HepG2 (cell line): ENCODE results near the gene TIMM13. TPM values are rescaled to one million over a fixed set of nuclear protein-coding genes. Genes with fewer than 3 reads are reported as not detected.

Source experiments
- GMEB2 ChIP-seq: IDR thresholded peaks from 2 replicates; pipeline ENCODE4 v1.6.1; 2016; ENCODE audit warnings: missing biosample characterization, missing genetic modification reagents, low read depth
- HNF4A ChIP-seq: sonication (generic); formaldehyde crosslinking; IDR thresholded peaks from 2 replicates; pipeline ENCODE4 v1.4.0; 2020; ENCODE audit warnings: missing genetic modification reagents
- HOXA5 ChIP-seq: sonication (generic); formaldehyde crosslinking; IDR thresholded peaks from 2 replicates; pipeline ENCODE4 v1.4.0; 2020; ENCODE audit warnings: missing genetic modification reagents
- MAZ ChIP-seq, 2 experiments: sonication (generic) in 1 of 2; formaldehyde crosslinking in 1 of 2; IDR thresholded peaks; 2 replicates each; pipeline versions ENCODE4 v1.5.0 to v1.6.1; 2012 to 2020; ENCODE audit warnings: low read depth in 2 of 2, mild to moderate bottlenecking in 2 of 2, borderline replicate concordance in 1 of 2, improper control_type of control experiment in 1 of 2, low read length in 1 of 2, missing genetic modification reagents in 1 of 2, moderate library complexity in 1 of 2
- MXD4 ChIP-seq: IDR thresholded peaks from 2 replicates; pipeline ENCODE4 v1.6.1; 2016; ENCODE audit warnings: mild to moderate bottlenecking, missing biosample characterization, missing genetic modification reagents
- NR0B2 ChIP-seq: sonication (generic); formaldehyde crosslinking; IDR thresholded peaks from 2 replicates; pipeline ENCODE4 v1.4.0; 2020; ENCODE audit warnings: mild to moderate bottlenecking, missing genetic modification reagents
- PPARG ChIP-seq: conservative IDR thresholded peaks from 2 replicates; pipeline ENCODE4 v1.6.1; 2016; ENCODE audit warnings: missing biosample characterization, missing genetic modification reagents
- RBFOX2 ChIP-seq: fragments of 200-400 bp; formaldehyde crosslinking; IDR thresholded peaks from 2 replicates; pipeline ENCODE4 v1.6.1; 2017; ENCODE audit warnings: low read depth, mild to moderate bottlenecking, low read length
- RERE ChIP-seq: IDR thresholded peaks from 2 replicates; pipeline ENCODE4 v1.6.1; 2016; ENCODE audit warnings: low read depth, missing genetic modification reagents, missing compliant biosample characterization
- SMAD3 ChIP-seq: sonication (generic); formaldehyde crosslinking; IDR thresholded peaks from 2 replicates; pipeline ENCODE4 v1.4.0; 2020; ENCODE audit warnings: missing genetic modification reagents
- THAP11 ChIP-seq: IDR thresholded peaks from 2 replicates; pipeline ENCODE4 v1.6.1; 2016; ENCODE audit warnings: missing biosample characterization, missing genetic modification reagents
- USF2 ChIP-seq, 2 experiments: sonication (generic) in 1 of 2; formaldehyde crosslinking in 1 of 2; IDR thresholded peaks; 2 replicates each; pipeline versions ENCODE4 v1.5.1 to v1.6.1; 2011 to 2020; ENCODE audit warnings: borderline replicate concordance in 1 of 2, low read depth in 1 of 2, low read length in 1 of 2, mild to moderate bottlenecking in 1 of 2, missing genetic modification reagents in 1 of 2, moderate library complexity in 1 of 2
- ZBTB34 ChIP-seq: sonication (generic); formaldehyde crosslinking; IDR thresholded peaks from 2 replicates; pipeline ENCODE4 v1.8.0; 2022; ENCODE audit warnings: mild to moderate bottlenecking, missing genetic modification reagents
- ZBTB7B ChIP-seq: sonication (generic); formaldehyde crosslinking; IDR thresholded peaks from 2 replicates; pipeline ENCODE4 v1.4.0; 2020; ENCODE audit warnings: missing genetic modification reagents
- ZNF589 ChIP-seq: sonication (generic); formaldehyde crosslinking; conservative IDR thresholded peaks from 2 replicates; pipeline ENCODE4 v1.8.0; 2022; ENCODE audit warnings: mild to moderate bottlenecking, moderate library complexity, missing genetic modification reagents
- polyA plus RNA-seq, 8 experiments: library from polyadenylated mRNA; depleted of rRNA in 3 of 8; stranded (reverse) in 7 of 8; unstranded in 1 of 8; fragments of >200 nt; fragmentation: Illumina TruSeq in 4 of 8; extraction: Trizol in 4 of 8; gene quantifications; 2 replicates each; pipeline versions ENCODE4 v1.2.1 to v1.2.3, GENCODE V29; 2011 to 2016; ENCODE audit warnings: low read depth in 4 of 8, missing spikeins in 1 of 8, mixed read lengths in 1 of 8; ENCODE audit not compliant: insufficient read depth in 1 of 8
- total RNA-seq, 5 experiments: library from RNA; depleted of rRNA; stranded (reverse); fragments of >200 nt; fragmentation: Illumina TruSeq; extraction: Trizol; gene quantifications; 2 replicates each; pipeline ENCODE4 v1.2.3, GENCODE V29; 2016; ENCODE audit warnings: low read depth in 1 of 5

Gene TIMM13
- total and polyA plus RNA-seq, 2 of the 13 experiments (the other 11 are each of a cell fraction or from before 2014, with no cell fraction given): 48.4 to 108 TPM

GRCh38 chr19:2426611-2427428, 566 bp downstream of the TIMM13 start (continued):
- TF ChIP-seq RERE (0 out of 2 replicates have a peak, but pooled peaks have one; percentile 13), NR0B2 (no peak; the same call in 1 of the 2 replicates), RBFOX2 (no peak), USF2 (IDR thresholded peaks at IDR 0.05; ENCODE audit: low read depth, low read length) (no peak), USF2 (CRISPR knock-in tag; IDR thresholded peaks at IDR 0.05; ENCODE audit: borderline replicate concordance) (no peak), GMEB2 (CRISPR knock-in tag) (no peak), SMAD3 (no peak), MXD4 (peak; percentile 79), THAP11 (no peak), ZNF589 (CRISPR knock-in tag) (0 out of 2 replicates have a peak, but pooled peaks have one; percentile 1), ZBTB7B (no peak; the same call in 1 of the 2 replicates), ZBTB34 (CRISPR knock-in tag) (no peak), PPARG (CRISPR knock-in tag) (0 out of 2 replicates have a peak, but pooled peaks have one; percentile 18), HNF4A (CRISPR knock-in tag) (peak; percentile 10; the same call in 1 of the 2 replicates), MAZ (IDR thresholded peaks at IDR 0.05; ENCODE audit: borderline replicate concordance, low read depth, low read length) (no peak; the same call in 1 of the 2 replicates), MAZ (CRISPR knock-in tag; IDR thresholded peaks at IDR 0.05; ENCODE audit: low read depth) (peak; percentile 23; the same call in 1 of the 2 replicates), HOXA5 (CRISPR knock-in tag) (0 out of 2 replicates have a peak, but pooled peaks have one; percentile 9)
